ENCODE measurements around the gene CHST11.

CHST11 gene

GRCh38 chr12:104588047-104588920 is 131.5 kb downstream of the CHST11 start:
- DNase-seq, result no peak

- no peak for DNase-seq
These were observed 132.3 kb downstream of the CHST11 start for GRCh38 chr12:104588921-104589590.

- DNase-seq, result no peak
These were observed 133.3 kb downstream of the CHST11 start for GRCh38 chr12:104590022-104590421.

GRCh38 chr12:104591257-104591885 is 134.6 kb downstream of the CHST11 start:
- DNase-seq, result no peak

GRCh38 chr12:104593482-104593881 is 136.7 kb downstream of the CHST11 start:
- no peak for DNase-seq

- DNase-seq, result no peak
These were observed 139.5 kb downstream of the CHST11 start for GRCh38 chr12:104596134-104596799.

- DNase-seq, result no peak
These were observed 140.4 kb downstream of the CHST11 start for GRCh38 chr12:104596898-104597843.

- no peak for DNase-seq
These were observed 141.9 kb downstream of the CHST11 start for GRCh38 chr12:104598342-104599271.

GRCh38 chr12:104599272-104600035 is 142.7 kb downstream of the CHST11 start:
- no peak for DNase-seq

GRCh38 chr12:104600036-104600712 is 143.4 kb downstream of the CHST11 start:
- no peak for DNase-seq

- no peak for DNase-seq
These were observed 144.3 kb downstream of the CHST11 start for GRCh38 chr12:104600790-104601739.

- DNase-seq, result no peak
These were observed 145.7 kb downstream of the CHST11 start for GRCh38 chr12:104602406-104602805.

- DNase-seq, result no peak
These were observed 146.1 kb downstream of the CHST11 start for GRCh38 chr12:104602896-104603295.

GRCh38 chr12:104603545-104603973 is 146.8 kb downstream of the CHST11 start:
- no peak for DNase-seq

GRCh38 chr12:104604070-104604994 is 147.6 kb downstream of the CHST11 start:
- DNase-seq, result peak; percentile 18

- DNase-seq, result no peak
These were observed 148.4 kb downstream of the CHST11 start for GRCh38 chr12:104604995-104605675.
